Spleen (tissue), 7 donors: ENCODE data around the gene LY6G6F.

ENCODE experiments used
- POLR2A ChIP-seq, 3 donors: fragments of 450-650 bp; IDR thresholded peaks; one replicate each; pipeline ENCODE4 v1.5.1; 2017; ENCODE audit warnings: antibody characterized with exemption in 3 of 3, mild to moderate bottlenecking in 1 of 3
- POLR2AphosphoS5 ChIP-seq, 3 donors: sonication (generic); formaldehyde crosslinking; IDR thresholded peaks; one replicate each; pipeline ENCODE4 v1.5.1; 2017; ENCODE audit warnings: antibody characterized with exemption in 3 of 3
- TF ChIP-seq, protein P1 (sequence below), 11 experiments: fragments of 200-600 bp in 7 of 11; fragments of 450-650 bp in 4 of 11; sonication (generic) in 4 of 11; IDR thresholded peaks in 8 of 11; conservative IDR thresholded peaks in 3 of 11; 1 replicate in 7 of 11; 2 replicates in 4 of 11; pipeline versions ENCODE4 v1.4.0 to v1.8.0; 2016 to 2021; ENCODE audit warnings: antibody characterized with exemption in 11 of 11, inconsistent platforms in 4 of 11, mild to moderate bottlenecking in 1 of 11
- donor health status: DM: no; HTN: no; CAD: no; lungs with moderate emphysema.
- donor health status: DM: no; HTN: no; CAD: no.
- donor health status: DM: no; HTN: no; CAD: no.

DNA sequence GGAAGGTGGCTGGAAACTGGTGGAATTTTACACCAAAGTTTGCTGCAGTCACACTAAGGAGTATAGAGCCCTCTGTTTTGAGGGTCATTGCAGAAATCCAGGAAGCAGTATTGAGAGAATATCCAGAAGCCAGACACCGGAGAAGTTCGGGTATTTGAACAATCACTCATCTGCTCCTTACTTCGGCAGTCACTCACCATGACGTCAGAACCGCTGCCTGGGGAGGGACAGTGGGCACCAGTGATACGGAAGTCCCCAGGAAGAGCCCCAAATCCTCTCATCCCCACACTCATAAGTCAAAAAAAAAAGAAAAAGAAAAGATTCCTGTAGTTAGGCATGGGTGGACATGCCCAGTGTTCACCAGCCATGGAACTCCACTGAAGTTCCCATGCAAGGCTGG lies 29.8 kb upstream of the LY6G6F start:
- TF ChIP-seq, protein P1, sequence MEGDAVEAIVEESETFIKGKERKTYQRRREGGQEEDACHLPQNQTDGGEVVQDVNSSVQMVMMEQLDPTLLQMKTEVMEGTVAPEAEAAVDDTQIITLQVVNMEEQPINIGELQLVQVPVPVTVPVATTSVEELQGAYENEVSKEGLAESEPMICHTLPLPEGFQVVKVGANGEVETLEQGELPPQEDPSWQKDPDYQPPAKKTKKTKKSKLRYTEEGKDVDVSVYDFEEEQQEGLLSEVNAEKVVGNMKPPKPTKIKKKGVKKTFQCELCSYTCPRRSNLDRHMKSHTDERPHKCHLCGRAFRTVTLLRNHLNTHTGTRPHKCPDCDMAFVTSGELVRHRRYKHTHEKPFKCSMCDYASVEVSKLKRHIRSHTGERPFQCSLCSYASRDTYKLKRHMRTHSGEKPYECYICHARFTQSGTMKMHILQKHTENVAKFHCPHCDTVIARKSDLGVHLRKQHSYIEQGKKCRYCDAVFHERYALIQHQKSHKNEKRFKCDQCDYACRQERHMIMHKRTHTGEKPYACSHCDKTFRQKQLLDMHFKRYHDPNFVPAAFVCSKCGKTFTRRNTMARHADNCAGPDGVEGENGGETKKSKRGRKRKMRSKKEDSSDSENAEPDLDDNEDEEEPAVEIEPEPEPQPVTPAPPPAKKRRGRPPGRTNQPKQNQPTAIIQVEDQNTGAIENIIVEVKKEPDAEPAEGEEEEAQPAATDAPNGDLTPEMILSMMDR (IDR thresholded peaks at IDR 0.05 in 8 of 11, conservative IDR thresholded peaks at IDR 0.05 in 3 of 11), result no peak
- no peak for TF ChIP-seq POLR2A (IDR thresholded peaks at IDR 0.05)
- TF ChIP-seq POLR2AphosphoS5 (IDR thresholded peaks at IDR 0.05), result no peak
